ENCODE measurements around the gene SLC29A2. TPM values are rescaled to one million over a fixed set of nuclear protein-coding genes. Genes with fewer than 3 reads are reported as not detected.

Gene SLC29A2
- total and polyA plus RNA-seq, 2 donors (not counting 3 experiments of a cell fraction or from before 2014, with no cell fraction given), result 2.4 to 5.2 TPM

- POLR2A ChIA-PET, result no interaction called here
- H3K36me3 ChIP-seq (ENCODE audit: control insufficient read depth in 2 of 2, extremely low read depth in 1 of 2, insufficient read depth in 2 of 2, low read length in 2 of 2), result no peaks in the 10 kb centered on the region
- DNase-seq (ENCODE audit: low read depth, low spot score), result no peak
- no peak overlapping the region for H3K27ac ChIP-seq (ENCODE audit: insufficient read depth, low read depth, low read length)
- H4K20me1 ChIP-seq (replicated peaks; ENCODE audit: control insufficient read depth, extremely low read depth, insufficient read depth, low read length), result no peaks in the 10 kb centered on the region
- no peak overlapping the region for H3K4me2 ChIP-seq (ENCODE audit: insufficient read depth, low read length)
- no peaks in the 10 kb centered on the region for H3K4me1 ChIP-seq (ENCODE audit: control insufficient read depth, extremely low read depth, insufficient read depth, low read length)
- H3K9ac ChIP-seq (replicated peaks; ENCODE audit: extremely low read depth, insufficient read depth, low read length), result no peak overlapping the region
- H3K79me2 ChIP-seq (ENCODE audit: control insufficient read depth, insufficient read depth, low read length), result no peaks in the 10 kb centered on the region
- dilution Hi-C loops (cut with MboI; ENCODE audit: extremely low pct_ligation_motif_present, low sequenced_read_pairs) (no loop called here), intact Hi-C loops (cut with micrococcal nuclease) (loop anchor here (1.0 to 2.0 kb wide), 5 partner anchors 11 to 271 kb away; partner anchors contain the start of genes DPP3 and MRPL11)
- H3K27me3 ChIP-seq (ENCODE audit: control insufficient read depth in 2 of 2, insufficient read depth in 2 of 2, low read length in 2 of 2), result peaks cover 9 to 15% of the 10 kb centered on the region in 2 experiments
- no TSS peak for BruUV-seq (replicated peaks)
- no peak overlapping the region for H3K4me3 ChIP-seq (replicated peaks in 1 of 3; ENCODE audit: insufficient read depth in 1 of 3, low read depth in 1 of 3, low read length in 3 of 3)
- CTCF ChIA-PET, result interaction anchor here (0.6 to 7.1 kb wide), 11 partner anchors 9 to 614 kb away, joined by 3 to 87 read pairs (median 5); partner anchors contain the start of genes DPP3, MRPL11, NPAS4 and RBM4B
- no peak overlapping the region for H2AFZ ChIP-seq (ENCODE audit: low read depth, low read length)
- no peaks in the 10 kb centered on the region for H3K9me1 ChIP-seq (replicated peaks; ENCODE audit: control insufficient read depth, extremely low read depth, insufficient read depth, low read length)
- H3K9me3 ChIP-seq (replicated peaks; ENCODE audit: control insufficient read depth, insufficient read depth, low read length), result no peaks in the 10 kb centered on the region
- TF ChIP-seq MYC (IDR thresholded peaks at IDR 0.05; ENCODE audit: low read depth, low read length), result no peak
- TF ChIP-seq EZH2 (IDR thresholded peaks at IDR 0.05; ENCODE audit: borderline replicate concordance, low read depth, low read length, severe bottlenecking), result no peak
- TF ChIP-seq CTCF (IDR thresholded peaks at IDR 0.05; ENCODE audit: extremely low read depth in 1 of 2, insufficient read depth in 1 of 2, low read depth in 1 of 2, low read length in 2 of 2), result no peak
- TF ChIP-seq JUN (IDR thresholded peaks at IDR 0.05; ENCODE audit: borderline replicate concordance, insufficient read depth, insufficient read length, low read depth), result no peak
- no peak for TF ChIP-seq POLR2A (IDR thresholded peaks at IDR 0.05; ENCODE audit: low read depth, low read length)
- TF ChIP-seq MAX (IDR thresholded peaks at IDR 0.05; ENCODE audit: insufficient read depth, insufficient read length), result no peak
- FAIRE-seq, result no peak
These were observed 36.1 kb upstream of the SLC29A2 start for GRCh38 chr11:66407651-66408050.
